ENCODE measurements around the gene CCDC120. TPM values are rescaled to one million over a fixed set of nuclear protein-coding genes. Genes with fewer than 3 reads are reported as not detected.

Gene CCDC120
- total and polyA plus RNA-seq, 9 of the 15 experiments (the other 6 are each of a cell fraction or from before 2014, with no cell fraction given): 0.13 to 3.6 (median 0.54) TPM

DNA sequence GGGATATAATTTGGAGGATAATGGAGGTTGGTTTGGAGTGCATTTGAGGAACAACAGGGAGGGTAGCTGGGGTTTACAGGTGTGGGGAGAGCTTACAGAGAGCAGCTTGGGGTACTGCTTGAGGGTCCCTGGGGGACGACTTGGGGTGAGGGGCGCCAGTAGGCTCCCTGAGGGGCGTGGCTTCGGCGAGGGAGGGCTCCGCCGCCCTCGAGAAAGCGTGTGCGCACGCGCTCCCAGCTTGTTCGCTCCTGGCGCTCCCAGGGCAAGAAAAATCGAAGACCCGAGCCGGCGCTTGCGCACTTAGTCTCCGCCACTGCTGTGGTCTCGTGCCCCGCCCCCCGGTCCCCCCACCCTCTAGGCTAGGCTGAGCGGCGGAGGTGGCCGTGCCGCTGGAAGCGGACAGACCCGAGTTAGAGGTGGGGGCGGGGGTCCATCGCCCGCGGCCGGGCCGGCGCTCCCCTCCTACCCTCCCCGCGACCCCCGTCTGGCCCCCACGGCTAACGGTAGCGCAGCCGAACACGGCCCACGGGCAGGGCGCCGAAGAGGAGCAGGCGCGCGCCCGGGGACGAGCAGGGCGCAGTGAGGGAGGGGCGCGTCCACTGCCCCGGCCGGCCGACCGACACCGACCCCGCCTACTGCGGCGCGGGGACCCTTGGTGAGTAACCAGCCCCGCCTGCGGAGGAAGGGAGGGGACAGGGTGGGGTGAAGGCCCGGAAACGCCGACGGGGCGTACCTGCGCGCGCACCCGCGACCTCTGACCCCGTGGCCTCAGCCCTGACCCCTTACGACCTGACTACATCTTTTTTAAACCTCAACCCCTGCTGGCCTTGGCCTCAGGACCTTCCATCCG, 5.4 kb upstream of the CCDC120 start (continued):
- TF ChIP-seq, protein P1, sequence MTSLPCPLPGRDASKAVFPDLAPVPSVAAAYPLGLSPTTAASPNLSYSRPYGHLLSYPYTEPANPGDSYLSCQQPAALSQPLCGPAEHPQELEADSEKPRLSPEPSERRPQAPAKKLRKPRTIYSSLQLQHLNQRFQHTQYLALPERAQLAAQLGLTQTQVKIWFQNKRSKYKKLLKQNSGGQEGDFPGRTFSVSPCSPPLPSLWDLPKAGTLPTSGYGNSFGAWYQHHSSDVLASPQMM (CRISPR knock-in tag; IDR thresholded peaks at IDR 0.05): no peak
- TF ChIP-seq ZNF668 (CRISPR knock-in tag; IDR thresholded peaks at IDR 0.05): no peak
- no peak for TF ChIP-seq SETDB1 (IDR thresholded peaks at IDR 0.05; ENCODE audit: low read length)
- TF ChIP-seq, protein P2, sequence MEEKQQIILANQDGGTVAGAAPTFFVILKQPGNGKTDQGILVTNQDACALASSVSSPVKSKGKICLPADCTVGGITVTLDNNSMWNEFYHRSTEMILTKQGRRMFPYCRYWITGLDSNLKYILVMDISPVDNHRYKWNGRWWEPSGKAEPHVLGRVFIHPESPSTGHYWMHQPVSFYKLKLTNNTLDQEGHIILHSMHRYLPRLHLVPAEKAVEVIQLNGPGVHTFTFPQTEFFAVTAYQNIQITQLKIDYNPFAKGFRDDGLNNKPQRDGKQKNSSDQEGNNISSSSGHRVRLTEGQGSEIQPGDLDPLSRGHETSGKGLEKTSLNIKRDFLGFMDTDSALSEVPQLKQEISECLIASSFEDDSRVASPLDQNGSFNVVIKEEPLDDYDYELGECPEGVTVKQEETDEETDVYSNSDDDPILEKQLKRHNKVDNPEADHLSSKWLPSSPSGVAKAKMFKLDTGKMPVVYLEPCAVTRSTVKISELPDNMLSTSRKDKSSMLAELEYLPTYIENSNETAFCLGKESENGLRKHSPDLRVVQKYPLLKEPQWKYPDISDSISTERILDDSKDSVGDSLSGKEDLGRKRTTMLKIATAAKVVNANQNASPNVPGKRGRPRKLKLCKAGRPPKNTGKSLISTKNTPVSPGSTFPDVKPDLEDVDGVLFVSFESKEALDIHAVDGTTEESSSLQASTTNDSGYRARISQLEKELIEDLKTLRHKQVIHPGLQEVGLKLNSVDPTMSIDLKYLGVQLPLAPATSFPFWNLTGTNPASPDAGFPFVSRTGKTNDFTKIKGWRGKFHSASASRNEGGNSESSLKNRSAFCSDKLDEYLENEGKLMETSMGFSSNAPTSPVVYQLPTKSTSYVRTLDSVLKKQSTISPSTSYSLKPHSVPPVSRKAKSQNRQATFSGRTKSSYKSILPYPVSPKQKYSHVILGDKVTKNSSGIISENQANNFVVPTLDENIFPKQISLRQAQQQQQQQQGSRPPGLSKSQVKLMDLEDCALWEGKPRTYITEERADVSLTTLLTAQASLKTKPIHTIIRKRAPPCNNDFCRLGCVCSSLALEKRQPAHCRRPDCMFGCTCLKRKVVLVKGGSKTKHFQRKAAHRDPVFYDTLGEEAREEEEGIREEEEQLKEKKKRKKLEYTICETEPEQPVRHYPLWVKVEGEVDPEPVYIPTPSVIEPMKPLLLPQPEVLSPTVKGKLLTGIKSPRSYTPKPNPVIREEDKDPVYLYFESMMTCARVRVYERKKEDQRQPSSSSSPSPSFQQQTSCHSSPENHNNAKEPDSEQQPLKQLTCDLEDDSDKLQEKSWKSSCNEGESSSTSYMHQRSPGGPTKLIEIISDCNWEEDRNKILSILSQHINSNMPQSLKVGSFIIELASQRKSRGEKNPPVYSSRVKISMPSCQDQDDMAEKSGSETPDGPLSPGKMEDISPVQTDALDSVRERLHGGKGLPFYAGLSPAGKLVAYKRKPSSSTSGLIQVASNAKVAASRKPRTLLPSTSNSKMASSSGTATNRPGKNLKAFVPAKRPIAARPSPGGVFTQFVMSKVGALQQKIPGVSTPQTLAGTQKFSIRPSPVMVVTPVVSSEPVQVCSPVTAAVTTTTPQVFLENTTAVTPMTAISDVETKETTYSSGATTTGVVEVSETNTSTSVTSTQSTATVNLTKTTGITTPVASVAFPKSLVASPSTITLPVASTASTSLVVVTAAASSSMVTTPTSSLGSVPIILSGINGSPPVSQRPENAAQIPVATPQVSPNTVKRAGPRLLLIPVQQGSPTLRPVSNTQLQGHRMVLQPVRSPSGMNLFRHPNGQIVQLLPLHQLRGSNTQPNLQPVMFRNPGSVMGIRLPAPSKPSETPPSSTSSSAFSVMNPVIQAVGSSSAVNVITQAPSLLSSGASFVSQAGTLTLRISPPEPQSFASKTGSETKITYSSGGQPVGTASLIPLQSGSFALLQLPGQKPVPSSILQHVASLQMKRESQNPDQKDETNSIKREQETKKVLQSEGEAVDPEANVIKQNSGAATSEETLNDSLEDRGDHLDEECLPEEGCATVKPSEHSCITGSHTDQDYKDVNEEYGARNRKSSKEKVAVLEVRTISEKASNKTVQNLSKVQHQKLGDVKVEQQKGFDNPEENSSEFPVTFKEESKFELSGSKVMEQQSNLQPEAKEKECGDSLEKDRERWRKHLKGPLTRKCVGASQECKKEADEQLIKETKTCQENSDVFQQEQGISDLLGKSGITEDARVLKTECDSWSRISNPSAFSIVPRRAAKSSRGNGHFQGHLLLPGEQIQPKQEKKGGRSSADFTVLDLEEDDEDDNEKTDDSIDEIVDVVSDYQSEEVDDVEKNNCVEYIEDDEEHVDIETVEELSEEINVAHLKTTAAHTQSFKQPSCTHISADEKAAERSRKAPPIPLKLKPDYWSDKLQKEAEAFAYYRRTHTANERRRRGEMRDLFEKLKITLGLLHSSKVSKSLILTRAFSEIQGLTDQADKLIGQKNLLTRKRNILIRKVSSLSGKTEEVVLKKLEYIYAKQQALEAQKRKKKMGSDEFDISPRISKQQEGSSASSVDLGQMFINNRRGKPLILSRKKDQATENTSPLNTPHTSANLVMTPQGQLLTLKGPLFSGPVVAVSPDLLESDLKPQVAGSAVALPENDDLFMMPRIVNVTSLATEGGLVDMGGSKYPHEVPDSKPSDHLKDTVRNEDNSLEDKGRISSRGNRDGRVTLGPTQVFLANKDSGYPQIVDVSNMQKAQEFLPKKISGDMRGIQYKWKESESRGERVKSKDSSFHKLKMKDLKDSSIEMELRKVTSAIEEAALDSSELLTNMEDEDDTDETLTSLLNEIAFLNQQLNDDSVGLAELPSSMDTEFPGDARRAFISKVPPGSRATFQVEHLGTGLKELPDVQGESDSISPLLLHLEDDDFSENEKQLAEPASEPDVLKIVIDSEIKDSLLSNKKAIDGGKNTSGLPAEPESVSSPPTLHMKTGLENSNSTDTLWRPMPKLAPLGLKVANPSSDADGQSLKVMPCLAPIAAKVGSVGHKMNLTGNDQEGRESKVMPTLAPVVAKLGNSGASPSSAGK (IDR thresholded peaks at IDR 0.05): peak; percentile 78
- TF ChIP-seq SAFB (IDR thresholded peaks at IDR 0.05; ENCODE audit: borderline replicate concordance, low read depth, low read length): no peak
- no peak for TF ChIP-seq TBL1XR1 (IDR thresholded peaks at IDR 0.05; ENCODE audit: low read length in 2 of 2)
- TF ChIP-seq, protein P3, sequence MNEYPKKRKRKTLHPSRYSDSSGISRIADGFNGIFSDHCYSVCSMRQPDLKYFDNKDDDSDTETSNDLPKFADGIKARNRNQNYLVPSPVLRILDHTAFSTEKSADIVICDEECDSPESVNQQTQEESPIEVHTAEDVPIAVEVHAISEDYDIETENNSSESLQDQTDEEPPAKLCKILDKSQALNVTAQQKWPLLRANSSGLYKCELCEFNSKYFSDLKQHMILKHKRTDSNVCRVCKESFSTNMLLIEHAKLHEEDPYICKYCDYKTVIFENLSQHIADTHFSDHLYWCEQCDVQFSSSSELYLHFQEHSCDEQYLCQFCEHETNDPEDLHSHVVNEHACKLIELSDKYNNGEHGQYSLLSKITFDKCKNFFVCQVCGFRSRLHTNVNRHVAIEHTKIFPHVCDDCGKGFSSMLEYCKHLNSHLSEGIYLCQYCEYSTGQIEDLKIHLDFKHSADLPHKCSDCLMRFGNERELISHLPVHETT (CRISPR knock-in tag; conservative IDR thresholded peaks at IDR 0.05 in 1 of 2, IDR thresholded peaks at IDR 0.05 in 1 of 2): peak in 1 of 2 experiments; percentile 41; a peak in 1 of 4 replicates
- TF ChIP-seq CXXC5 (CRISPR knock-in tag; IDR thresholded peaks at IDR 0.05): peak; percentile 21; the same call in 1 of the 2 replicates
- no peak for TF ChIP-seq ZNF311 (CRISPR knock-in tag; IDR thresholded peaks at IDR 0.05)
- no peak for TF ChIP-seq GATA2 (CRISPR knock-in tag; IDR thresholded peaks at IDR 0.05)
- TF ChIP-seq, protein P4, sequence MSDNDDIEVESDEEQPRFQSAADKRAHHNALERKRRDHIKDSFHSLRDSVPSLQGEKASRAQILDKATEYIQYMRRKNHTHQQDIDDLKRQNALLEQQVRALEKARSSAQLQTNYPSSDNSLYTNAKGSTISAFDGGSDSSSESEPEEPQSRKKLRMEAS (CRISPR knock-in tag; IDR thresholded peaks at IDR 0.05): peak; percentile 63
- no peak for TF ChIP-seq U2AF1 (optimal IDR thresholded peaks at IDR 0.05; ENCODE audit: low read depth, low read length)
- peak; percentile 10 for TF ChIP-seq MEIS2 (IDR thresholded peaks at IDR 0.05; ENCODE audit: partially characterized antibody)
